Putamen (tissue), 1 donor: Measurements from ENCODE around the gene DUSP28.
"Not testable (repeated sequence)": the region's sequence is repeated elsewhere in the genome, so short reads cannot be mapped to it uniquely, and the experiment has no call there.

ENCODE experiments used
- DNase-seq: peaks from one replicate; pipeline ENCODE4 v3.0.0-alpha.2; 2016; ENCODE audit warnings: low spot score

DUSP28 gene

DNA sequence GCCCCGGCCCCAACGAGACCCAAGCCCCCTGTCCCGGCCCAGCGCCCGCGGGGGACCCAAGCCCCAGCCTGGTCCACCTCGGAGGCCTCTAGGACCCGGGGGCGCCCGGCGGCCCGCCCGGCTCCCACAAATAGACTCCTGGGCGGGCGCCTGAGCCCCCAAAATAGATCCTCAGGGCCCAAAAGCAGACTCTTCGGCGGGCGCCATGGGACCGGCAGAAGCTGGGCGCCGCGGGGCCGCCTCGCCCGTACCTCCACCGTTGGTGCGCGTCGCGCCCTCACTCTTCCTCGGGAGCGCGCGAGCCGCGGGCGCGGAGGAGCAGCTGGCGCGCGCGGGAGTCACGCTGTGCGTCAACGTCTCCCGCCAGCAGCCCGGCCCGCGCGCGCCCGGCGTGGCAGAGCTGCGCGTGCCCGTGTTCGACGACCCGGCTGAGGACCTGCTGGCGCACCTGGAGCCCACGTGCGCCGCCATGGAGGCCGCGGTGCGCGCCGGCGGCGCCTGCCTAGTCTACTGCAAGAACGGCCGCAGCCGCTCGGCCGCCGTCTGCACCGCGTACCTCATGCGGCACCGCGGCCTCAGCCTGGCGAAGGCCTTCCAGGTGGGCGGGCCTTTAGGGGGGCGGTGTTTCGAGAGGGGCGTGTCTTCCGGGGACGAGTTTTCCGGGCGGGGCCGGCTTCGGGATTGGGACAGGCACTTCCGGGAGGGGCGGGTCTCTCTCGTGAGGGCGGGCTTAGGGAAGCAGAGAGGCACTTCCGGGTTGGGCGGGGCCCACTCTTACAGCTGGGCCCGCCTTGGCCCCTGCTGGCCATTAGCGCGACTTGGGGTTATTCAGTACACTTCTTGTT, 545 bp downstream of the DUSP28 start:
- DNase-seq: peak; percentile 99

DNA sequence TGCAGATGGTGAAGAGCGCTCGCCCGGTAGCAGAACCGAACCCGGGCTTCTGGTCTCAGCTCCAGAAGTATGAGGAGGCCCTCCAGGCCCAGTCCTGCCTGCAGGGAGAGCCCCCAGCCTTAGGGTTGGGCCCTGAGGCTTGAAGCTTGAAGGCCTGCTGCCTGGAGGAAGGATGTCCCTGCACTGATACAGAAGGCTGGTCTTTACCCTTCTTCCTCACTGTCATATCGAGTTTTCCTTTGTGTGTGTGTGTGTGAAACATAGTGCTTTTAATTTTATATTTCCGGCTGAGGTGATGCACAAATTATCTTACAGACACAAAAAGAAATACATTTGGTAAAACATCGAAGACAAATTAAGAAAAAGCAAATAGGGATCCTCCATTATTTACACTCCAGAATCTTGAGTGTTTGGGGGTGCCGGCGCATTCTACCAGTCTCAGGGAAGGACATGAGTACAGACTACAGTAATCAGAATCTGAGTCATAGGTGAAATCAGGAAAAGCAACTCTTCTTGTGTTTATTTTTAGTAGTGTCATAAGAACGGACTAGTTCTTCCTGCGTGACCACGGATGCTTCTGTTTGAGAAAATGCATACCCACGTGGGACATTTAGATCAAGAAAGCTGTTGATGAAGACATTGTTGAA, 1.3 kb downstream of the DUSP28 start:
- DNase-seq: no peak

- DNase-seq: not testable (repeated sequence)
These were observed 3.1 kb downstream of the DUSP28 start for GRCh38 chr2:240563231-240563630.

DNA sequence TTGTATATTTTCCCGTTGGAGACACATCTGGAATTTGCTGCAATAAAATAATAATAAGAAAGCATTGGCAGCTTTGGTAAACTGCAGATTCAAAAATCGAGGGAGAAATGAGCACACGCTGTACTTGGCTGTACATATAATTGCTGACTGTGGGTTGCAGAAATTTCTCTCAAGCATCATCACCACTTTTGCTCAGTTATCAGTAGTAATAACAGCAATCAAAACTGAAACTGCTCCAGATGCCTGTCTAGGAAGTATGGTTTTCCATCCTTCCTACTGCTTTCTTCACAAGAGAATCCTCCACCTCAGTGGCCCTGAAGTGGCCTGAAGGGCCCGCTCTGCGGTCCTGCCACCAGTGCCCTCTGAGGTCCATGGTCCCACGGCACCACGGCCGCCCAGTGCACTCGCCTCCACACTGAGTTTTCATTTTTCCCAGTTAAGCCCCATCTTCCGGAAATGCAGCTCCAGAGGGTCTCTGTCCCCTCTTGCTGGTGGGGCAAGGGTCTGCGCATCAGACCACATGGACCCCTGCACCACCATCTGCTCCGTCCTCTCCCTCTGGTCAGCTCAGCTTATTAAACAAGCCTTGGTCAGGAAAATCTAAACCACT, 3.9 kb downstream of the DUSP28 start:
- no peak for DNase-seq

- DNase-seq: no peak
These were observed 4.6 kb downstream of the DUSP28 start for GRCh38 chr2:240564561-240565332.

GRCh38 chr2:240565333-240566202, 5.4 kb downstream of the DUSP28 start:
- DNase-seq: no peak

DNA sequence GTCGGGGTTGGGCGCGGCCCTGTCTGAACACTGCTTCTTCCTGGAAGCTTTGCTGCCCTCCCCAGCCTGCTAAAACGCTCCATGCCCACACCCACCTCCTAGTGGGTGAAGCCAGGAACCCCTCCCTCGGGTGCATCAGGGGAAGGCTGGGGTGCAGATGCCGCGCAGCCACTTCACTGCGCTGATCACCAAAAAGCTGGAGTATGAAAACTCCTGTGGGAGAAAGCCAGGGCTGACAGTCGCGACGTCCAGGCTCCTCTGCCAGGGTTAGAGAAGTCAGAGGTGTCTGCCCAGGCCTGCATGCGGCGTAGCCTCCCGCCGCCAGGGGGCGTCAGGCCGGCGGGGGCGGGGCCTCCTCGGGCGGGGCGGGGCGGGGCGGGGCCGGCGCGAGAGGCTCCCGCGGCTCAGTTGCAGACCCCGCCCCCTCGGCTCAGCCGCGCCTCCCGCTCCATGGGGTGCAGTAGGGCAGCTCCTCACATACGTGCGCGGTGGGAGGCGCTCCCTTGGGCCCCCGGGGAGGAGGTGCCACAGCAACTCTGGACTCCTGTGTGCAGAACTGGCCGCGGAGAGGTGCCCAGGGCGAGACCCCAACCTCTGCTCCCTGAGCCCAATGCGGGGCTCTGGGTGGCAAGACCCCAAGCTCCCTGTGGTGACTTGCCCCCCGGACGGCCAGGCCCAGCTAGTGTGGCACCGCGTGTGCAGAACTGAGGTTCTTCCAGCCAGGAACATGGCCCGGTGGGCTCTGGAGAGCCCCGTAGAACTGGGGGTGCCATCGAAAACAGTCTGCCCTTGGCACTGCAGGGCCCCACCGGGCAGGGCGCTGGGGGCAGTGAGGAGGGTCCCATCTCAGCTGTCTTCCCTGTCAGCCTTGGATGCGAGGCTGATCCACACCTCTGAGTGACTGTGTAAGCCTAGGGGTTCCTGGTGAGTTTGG, 6.3 kb downstream of the DUSP28 start:
- peak; percentile 88 for DNase-seq

DNA sequence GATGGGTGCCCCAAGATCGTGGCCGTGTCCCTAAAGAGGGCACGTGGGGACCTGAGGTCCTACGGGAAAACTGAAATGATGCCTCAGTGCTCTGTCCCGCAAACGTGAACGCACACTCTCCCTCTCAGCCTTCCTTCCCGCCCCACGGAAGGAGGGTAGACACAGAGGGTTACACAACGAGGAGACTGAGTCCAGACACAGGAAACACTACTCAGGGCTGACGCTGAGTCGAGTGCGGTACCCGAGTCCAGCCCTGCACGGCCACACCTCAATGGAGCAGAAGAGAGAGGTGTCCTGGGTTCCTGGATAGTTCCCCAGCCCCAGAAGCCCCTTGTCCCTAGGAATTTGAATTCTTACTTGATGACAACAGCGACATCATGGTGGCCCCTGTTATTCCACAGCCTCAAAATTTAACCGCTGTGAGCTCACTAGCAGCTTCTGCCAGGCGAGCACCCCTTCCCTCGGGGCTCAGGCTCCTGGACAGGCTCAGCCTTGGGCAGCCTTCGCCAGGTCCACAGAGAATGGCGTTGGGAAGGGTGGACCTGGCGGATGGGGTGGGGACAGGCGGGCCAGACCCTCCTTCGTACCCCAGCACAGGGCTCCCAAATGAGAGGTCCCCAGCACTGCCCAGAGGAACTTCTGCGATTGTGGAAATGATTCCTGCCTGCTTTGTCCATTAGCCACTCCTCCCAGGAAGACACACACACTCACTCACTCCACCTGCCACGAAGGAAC, 7.1 kb downstream of the DUSP28 start:
- DNase-seq: no peak

DNA sequence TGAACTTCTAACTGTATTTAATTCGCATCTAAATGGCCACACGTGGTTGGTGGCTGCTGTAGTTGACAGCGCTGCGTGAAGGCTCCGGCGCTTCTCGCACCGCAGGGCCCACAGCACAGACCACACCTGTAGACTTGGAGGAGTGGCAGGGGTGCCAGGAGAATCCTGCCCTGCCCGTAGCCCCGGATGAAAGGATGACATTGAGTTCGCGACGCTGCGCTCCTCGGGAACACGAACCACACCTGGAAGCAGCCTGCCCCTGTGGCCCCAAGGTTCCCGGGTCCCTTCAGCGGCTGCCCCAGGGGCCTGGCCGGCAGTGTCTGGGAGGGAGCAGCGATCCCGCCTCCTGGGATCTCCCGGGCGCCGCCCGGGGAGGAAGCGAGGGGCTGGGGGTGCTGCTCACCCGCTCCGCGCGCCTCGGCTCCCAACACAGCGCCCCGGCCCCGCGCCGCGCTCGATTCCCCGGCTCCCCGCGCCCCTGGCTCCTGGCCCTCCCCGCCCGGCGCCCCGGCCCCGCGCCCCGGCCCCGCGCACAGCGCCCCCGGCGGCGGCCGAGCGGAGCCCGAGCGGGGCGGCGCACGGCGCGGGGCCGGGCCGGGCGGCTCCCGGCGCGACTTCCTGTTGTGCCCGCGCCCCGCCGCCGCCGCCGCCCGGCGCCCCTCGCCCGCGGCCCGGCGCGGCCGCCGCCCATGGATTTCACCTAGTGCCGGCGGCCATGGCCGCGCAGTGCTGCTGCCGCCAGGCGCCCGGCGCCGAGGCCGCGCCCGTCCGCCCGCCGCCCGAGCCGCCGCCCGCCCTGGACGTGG, 7.9 kb downstream of the DUSP28 start, which contains the start of gene RNPEPL1:
RNPEPL1 (plus strand) TSS at position 613 of the 806 bp plus-strand sequence; CDS start at position 716, 103 bp downstream.
- no peak for DNase-seq

GRCh38 chr2:240568678-240569522, 8.7 kb downstream of the DUSP28 start:
- peak; percentile 74 for DNase-seq

DNA sequence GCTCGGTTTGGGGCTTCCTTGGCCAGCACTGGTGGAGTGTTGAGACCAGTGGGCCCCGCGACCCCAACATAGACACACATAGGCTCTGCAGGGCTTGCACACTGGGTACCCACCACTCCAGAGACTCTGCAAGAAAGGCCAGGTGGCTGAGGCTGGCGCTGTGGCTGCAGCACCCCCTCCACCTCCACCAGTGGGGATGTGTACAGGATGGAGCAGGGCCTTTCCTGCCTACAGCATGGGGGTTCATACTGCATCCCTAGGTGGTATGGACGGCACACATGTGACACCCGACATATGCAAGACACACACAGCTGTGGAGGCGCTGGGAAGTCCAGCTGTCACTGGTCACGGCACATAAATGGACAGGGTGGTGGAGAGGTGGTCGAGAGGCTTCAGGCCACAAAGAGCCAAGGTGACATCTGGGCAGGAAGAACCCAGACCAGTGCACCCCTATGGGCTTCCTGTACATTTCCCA, 9.4 kb downstream of the DUSP28 start:
- no peak for DNase-seq

GRCh38 chr2:240569998-240570530, 9.9 kb downstream of the DUSP28 start:
- no peak for DNase-seq

GRCh38 chr2:240570531-240571313, 10.6 kb downstream of the DUSP28 start:
- DNase-seq: no peak

GRCh38 chr2:240571314-240571973, 11.3 kb downstream of the DUSP28 start:
- no peak for DNase-seq

DNA sequence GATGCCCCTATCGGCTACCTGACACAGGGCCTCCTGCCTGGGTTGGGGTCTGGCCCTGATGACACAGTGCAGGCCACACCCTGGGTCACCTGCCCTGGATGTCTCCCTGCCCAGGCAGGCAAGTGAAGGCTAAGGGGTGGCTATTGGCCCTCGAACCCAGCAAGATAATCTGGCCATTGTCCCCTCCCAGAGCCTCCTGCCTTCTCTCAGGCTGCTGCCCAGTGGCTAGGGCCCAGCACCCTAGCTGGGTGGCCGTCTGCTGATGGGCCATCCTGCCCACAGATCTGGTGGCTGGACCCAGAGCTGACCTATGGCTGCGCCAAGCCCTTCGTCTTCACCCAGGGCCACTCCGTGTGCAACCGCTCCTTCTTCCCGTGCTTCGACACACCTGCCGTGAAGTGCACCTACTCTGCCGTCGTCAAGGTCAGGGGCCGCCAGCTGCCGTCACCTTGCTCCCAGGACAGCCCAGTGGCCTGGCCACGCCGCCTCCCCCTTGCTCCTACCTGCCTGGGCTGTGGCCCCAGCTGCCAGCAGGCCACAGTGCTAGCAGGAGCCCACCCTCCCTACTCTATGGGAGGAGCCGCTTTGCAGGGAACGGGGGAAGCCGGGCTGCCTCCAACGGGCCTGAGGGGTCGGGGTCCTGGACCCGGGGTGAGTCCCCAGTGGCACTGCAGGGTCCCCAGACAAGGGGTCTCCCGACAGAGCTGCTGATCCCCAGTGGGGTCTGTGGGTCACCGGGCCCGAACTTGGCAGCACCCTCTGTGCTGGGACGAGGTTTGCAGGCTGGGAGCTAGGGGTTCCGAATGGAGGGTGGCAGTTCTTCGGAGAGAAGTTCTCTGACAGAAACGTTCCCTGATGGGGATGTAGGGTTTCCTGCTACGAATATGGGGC, 12.2 kb downstream of the DUSP28 start:
- no peak for DNase-seq
